NT2/D1 (cell line): ENCODE measurements around the gene RABL3.
"Not testable (repeated sequence)": the region's sequence is repeated elsewhere in the genome, so short reads cannot be mapped to it uniquely, and the experiment has no call there.

ENCODE experiments used
- DNase-seq: peaks from one replicate; pipeline ENCODE4 v3.0.0-alpha.2; 2011; ENCODE audit warnings: low read depth, low spot score
- H3K27me3 ChIP-seq: 2 replicates; pipeline ENCODE4 v1.6.0; 2011; ENCODE audit warnings: mild to moderate bottlenecking; ENCODE audit not compliant: insufficient read length, insufficient read depth
- H3K36me3 ChIP-seq: 2 replicates; pipeline ENCODE4 v1.6.1; 2011; ENCODE audit warnings: mild to moderate bottlenecking, low read length, mixed read lengths; ENCODE audit not compliant: insufficient read depth, insufficient read length
- H3K4me1 ChIP-seq: 2 replicates; pipeline ENCODE4 v1.5.1; 2011; ENCODE audit not compliant: insufficient read depth, insufficient read length
- H3K4me3 ChIP-seq: 2 replicates; pipeline ENCODE4 v1.5.1; 2011; ENCODE audit warnings: low read depth; ENCODE audit not compliant: insufficient read length
- H3K9ac ChIP-seq: 2 replicates; pipeline ENCODE4 v1.6.0; 2011; ENCODE audit warnings: low read depth; ENCODE audit not compliant: insufficient read length
- H3K9me3 ChIP-seq: 2 replicates; pipeline ENCODE4 v1.5.1; 2011; ENCODE audit warnings: mild to moderate bottlenecking, low read length; ENCODE audit not compliant: insufficient read depth
- SUZ12 ChIP-seq: IDR thresholded peaks from 2 replicates; pipeline ENCODE4 v1.6.1; 2011; ENCODE audit not compliant: insufficient read length, insufficient read depth; ENCODE audit errors: extremely low read depth
- YY1 ChIP-seq: IDR thresholded peaks from 2 replicates; pipeline ENCODE4 v1.6.1; 2011; ENCODE audit not compliant: insufficient read length, insufficient read depth
- ZNF274 ChIP-seq: IDR thresholded peaks from 2 replicates; pipeline ENCODE4 v1.6.1; 2011; ENCODE audit warnings: mild to moderate bottlenecking, low read depth, low read length

RABL3 gene

GRCh38 chr3:120742198-120742848 is at the start of gene RABL3, which contains the start of gene GTF2E1:
TSS of gene RABL3 (minus strand) at chr3:120742516. CDS start at chr3:120742507, 9 bp downstream.
TSS of gene GTF2E1 (plus strand) at chr3:120742744. CDS start at chr3:120750553, 7,809 bp downstream.
- peak within 1 kb of the TSS; percentile 85 for H3K4me3 ChIP-seq
- DNase-seq = peak; percentile 99
- H3K36me3 ChIP-seq = peaks cover 24% of the 10 kb centered on the region
- TF ChIP-seq ZNF274 (no peak), YY1 (peak; percentile 94)
- peaks cover 3% of the 10 kb centered on the region for H3K4me1 ChIP-seq
- no peaks in the 10 kb centered on the region for H3K27me3 ChIP-seq
- H3K9me3 ChIP-seq = peaks cover 23% of the 10 kb centered on the region; the same call in 1 of the 2 replicates
- H3K9ac ChIP-seq = peak within 1 kb of the TSS; percentile 97

GRCh38 chr3:120791913-120792312 is 49.6 kb upstream of the RABL3 start:
- H3K36me3 ChIP-seq = no peaks in the 10 kb centered on the region

DNA sequence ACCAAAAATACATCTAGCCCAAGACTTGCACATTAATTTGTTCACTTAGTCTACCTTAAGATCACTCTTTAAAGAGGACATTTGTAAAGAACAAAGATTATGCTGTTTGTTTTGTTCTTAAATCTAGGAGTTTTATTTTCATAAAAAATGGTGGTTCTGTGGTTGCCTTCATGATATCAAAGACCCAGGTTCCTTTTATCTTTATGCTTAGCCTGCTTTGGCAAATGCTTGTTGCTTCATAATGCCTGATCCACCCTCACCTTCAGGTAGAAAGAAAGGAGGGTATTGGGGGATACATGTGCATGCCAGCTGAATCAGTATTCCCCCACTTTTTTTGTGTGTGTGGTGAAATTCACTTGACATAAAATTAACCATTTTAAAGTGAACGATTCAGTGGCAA is 48.7 kb upstream of the RABL3 start:
- Histone ChIP-seq H3K9ac (no peak overlapping the region), H3K4me1 (no peaks in the 10 kb centered on the region), H3K9me3 (no peaks in the 10 kb centered on the region), H3K4me3 (no peak overlapping the region), H3K36me3 (no peaks in the 10 kb centered on the region), H3K27me3 (no peaks in the 10 kb centered on the region)
- DNase-seq = no peak
- TF ChIP-seq SUZ12 (no peak), YY1 (no peak), ZNF274 (no peak)

More at GRCh38 chr3:120791913-120792312, 49.6 kb upstream of the RABL3 start:
- Histone ChIP-seq H3K27me3 (no peaks in the 10 kb centered on the region), H3K4me3 (no peak overlapping the region), H3K4me1 (no peaks in the 10 kb centered on the region), H3K9me3 (no peaks in the 10 kb centered on the region), H3K9ac (no peak overlapping the region)
- DNase-seq = no peak
- no peak for TF ChIP-seq SUZ12
- no peak for TF ChIP-seq YY1
- TF ChIP-seq ZNF274 = no peak

GRCh38 chr3:120785832-120786231 is 43.5 kb upstream of the RABL3 start:
- not testable (repeated sequence) for H3K9ac ChIP-seq, H3K9me3 ChIP-seq, H3K4me1 ChIP-seq, H3K4me3 ChIP-seq, DNase-seq, H3K27me3 ChIP-seq
- peaks cover 18% of the 10 kb centered on the region for H3K36me3 ChIP-seq

GRCh38 chr3:120780977-120781376 is 38.7 kb upstream of the RABL3 start:
- TF ChIP-seq ZNF274 = no peak
- H3K4me1 ChIP-seq = no peaks in the 10 kb centered on the region
- no peak for DNase-seq
- no peaks in the 10 kb centered on the region for H3K27me3 ChIP-seq
- no peak overlapping the region for H3K9ac ChIP-seq
- H3K36me3 ChIP-seq = peaks cover 44% of the 10 kb centered on the region
- H3K4me3 ChIP-seq = no peak overlapping the region
- H3K9me3 ChIP-seq = no peaks in the 10 kb centered on the region

- H3K4me3 ChIP-seq = no peak overlapping the region
- peaks cover 61% of the 10 kb centered on the region for H3K36me3 ChIP-seq
- no peak for DNase-seq
- no peak overlapping the region for H3K9ac ChIP-seq
- no peaks in the 10 kb centered on the region for H3K4me1 ChIP-seq
- TF ChIP-seq ZNF274 (no peak), YY1 (no peak), SUZ12 (no peak)
- no peaks in the 10 kb centered on the region for H3K27me3 ChIP-seq
- H3K9me3 ChIP-seq = no peaks in the 10 kb centered on the region
Observed at GRCh38 chr3:120778776-120779175, 36.5 kb upstream of the RABL3 start.

DNA sequence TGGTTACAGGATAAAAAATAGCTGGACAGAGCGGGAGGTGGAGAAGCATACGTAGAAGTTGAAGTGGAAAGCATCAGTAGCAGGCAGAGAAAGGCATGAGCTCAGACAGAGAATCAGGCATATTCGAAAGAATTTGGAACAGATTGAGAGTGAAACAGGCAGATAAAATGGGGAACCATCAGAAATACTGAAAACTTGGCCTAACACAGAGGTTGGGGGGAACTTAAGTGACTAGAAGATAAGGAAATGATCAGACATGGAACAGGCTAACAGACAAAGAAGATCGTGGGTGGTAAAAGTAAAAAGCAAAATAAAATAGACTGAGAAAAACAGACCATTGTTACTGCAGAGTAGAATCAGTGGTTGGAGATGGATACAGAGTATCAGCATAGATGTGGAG is 33.1 kb upstream of the RABL3 start:
- Histone ChIP-seq H3K9ac (no peak overlapping the region), H3K36me3 (peaks cover 67% of the 10 kb centered on the region), H3K9me3 (no peaks in the 10 kb centered on the region), H3K27me3 (no peaks in the 10 kb centered on the region), H3K4me3 (no peak overlapping the region), H3K4me1 (no peaks in the 10 kb centered on the region)
- no peak for TF ChIP-seq SUZ12
- no peak for TF ChIP-seq YY1
- no peak for TF ChIP-seq ZNF274
- DNase-seq = no peak

DNA sequence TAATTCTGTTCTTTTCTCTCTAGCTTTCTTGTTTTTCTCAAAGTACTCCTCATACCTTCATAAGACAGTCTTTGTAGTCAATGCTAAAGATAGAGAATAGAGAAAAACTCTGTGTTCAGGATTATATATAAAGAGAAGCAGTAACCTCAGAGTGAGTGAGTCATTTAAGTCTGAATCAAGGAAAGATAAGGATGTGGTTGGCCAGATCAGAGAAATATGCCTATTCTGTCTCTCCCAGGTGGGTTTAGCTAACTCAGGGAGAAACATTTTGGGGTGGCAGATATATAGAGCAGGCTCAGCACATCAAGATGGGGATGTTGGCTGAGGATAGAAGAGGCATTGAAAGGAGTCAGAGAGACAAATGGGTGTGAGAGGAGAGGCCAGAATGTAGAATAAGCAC is 31.6 kb upstream of the RABL3 start:
- Histone ChIP-seq H3K9ac (no peak overlapping the region), H3K4me3 (no peak overlapping the region), H3K27me3 (no peaks in the 10 kb centered on the region), H3K4me1 (no peaks in the 10 kb centered on the region), H3K36me3 (peaks cover 63% of the 10 kb centered on the region), H3K9me3 (no peaks in the 10 kb centered on the region)
- no peak for TF ChIP-seq SUZ12
- no peak for TF ChIP-seq YY1
- no peak for TF ChIP-seq ZNF274
- DNase-seq = no peak
